NCI-H345 (cell line): ENCODE data around the gene RALGPS2.

Experiments used
- DNase-seq: peaks from one replicate; lab custom pipeline; 2025; lab: John Stamatoyannopoulos, UW

RALGPS2 gene

DNA sequence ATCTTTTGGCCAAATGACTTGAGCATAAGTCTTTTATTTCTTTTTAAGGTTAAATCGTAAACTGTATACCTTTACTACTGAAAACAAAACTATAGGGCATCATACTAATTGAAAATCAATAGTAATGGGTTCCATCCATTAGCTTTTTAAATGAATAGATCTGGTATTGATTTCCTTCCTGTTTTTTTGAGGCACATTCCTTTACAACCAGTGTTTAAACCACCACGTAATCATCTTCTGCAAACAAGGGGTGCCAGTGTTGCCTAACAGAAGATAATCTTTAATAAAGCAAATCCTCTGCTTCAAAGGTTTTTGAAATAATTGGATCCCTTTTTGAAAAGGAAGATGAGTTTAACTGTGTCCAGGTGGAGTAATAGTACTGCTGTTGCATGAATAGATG, 194.5 kb downstream of the RALGPS2 start:
- DNase-seq = no peak

DNA sequence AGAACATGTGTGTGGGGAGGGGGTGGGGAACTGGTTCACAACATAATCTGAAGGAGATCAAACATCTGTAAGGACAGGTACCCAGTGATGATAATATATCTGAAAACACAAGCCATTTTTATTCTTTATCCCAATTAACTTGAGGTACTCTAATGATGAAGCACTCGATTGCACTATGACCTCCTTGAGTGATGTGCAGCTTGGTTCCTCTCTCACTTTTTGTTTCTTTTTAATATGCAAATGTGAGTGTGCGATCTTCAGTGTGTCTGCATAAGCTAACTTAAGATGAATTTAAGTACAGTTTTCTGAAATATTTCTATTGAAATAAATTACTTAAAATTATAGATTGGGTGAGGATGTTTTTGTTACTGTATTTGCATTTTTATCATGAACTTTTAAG, 196.5 kb downstream of the RALGPS2 start:
- no peak for DNase-seq

DNA sequence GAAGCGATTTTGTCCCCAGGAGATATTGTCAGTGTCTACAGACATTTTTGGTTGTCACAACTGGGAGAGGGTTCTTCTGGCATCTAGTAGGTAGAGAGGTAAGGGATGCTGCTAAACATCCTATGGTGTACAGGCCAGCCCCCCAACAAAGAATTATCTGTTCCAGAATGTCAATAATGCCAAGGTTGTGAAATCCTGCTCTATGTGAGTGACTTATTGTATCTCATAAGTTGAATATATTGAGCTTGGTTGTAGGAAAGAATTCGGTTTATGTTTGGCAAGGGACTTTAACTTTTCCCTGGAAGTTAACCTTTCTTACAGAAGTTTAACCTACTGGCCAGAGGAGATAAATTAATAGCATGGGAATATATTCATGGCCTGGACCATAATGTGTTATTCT, 198.5 kb downstream of the RALGPS2 start:
- DNase-seq = no peak

DNA sequence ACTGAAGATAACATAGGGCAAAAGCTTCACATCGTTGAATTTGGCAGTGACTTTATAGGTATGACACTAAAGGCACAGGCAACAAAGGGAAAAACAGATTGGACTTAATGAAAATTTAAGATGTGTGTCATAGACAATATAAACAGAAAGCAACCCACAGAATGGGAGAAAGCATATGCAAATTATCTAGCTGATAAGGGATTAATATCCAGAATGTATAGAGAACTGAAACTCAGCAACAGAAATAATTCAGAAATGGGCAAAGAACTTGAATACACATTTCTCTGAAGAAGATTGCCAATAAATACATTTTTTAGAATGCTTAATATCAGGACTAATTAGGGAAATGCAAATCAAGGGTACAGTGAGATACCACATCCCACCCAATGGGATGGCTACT, 201.0 kb downstream of the RALGPS2 start:
- DNase-seq = no peak

DNA sequence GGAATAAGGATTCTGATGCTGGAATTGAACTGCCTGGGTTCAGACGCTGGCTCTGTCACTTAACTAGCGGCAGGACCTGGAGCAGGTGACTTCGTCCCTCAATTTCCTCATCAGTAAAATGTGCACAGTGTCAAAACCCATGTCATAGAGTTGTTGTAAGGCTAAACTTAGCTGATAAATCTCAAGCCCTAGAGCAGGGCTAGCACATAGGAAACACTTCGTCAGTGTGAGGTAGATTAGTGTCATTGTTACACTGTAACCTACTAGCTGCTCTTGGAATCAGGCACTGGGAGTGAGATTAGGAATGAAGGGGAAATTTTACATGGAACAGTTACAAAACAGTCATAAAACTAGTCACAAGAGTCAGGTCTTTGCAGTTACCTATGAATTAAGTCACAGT, 202.0 kb downstream of the RALGPS2 start:
- DNase-seq = no peak

DNA sequence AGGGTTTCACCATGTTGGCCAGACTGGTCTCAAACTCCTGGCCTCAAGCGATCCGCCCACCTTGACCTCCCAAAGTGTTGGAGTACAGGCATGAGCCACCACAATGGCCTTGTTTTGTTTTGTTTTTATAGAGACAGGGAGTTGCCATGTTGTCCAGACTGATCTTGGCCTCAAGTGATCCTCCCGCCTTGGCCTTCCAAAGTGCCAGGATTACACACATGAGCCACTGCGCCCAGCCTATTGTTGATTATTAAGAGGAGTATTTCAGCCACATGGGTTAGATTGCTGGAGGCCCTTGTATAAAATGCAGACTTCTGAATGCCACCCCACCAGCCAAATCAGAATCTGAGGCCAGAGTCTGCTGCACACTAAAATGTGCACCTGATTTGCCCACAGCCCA, 203.0 kb downstream of the RALGPS2 start:
- no peak for DNase-seq

DNA sequence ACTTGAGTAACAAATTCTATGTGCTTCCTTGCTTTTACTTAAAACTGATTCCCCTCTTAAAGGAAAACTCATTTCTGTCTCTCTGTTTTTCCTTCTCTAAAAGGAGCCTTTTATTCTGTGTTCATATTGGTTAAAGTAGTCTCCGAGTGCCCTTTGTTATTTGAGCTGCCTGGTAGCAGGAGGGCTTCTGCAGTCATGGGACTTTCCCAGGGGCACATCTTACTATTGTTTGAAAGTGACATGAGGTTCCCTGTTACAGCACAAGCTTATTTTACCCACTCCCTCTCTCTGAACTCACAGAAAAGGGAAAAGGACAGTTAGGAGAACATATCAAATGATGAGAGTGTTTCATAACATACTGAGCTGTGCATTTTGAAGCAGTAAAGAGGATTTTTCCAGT, 203.9 kb downstream of the RALGPS2 start:
- no peak for DNase-seq

DNA sequence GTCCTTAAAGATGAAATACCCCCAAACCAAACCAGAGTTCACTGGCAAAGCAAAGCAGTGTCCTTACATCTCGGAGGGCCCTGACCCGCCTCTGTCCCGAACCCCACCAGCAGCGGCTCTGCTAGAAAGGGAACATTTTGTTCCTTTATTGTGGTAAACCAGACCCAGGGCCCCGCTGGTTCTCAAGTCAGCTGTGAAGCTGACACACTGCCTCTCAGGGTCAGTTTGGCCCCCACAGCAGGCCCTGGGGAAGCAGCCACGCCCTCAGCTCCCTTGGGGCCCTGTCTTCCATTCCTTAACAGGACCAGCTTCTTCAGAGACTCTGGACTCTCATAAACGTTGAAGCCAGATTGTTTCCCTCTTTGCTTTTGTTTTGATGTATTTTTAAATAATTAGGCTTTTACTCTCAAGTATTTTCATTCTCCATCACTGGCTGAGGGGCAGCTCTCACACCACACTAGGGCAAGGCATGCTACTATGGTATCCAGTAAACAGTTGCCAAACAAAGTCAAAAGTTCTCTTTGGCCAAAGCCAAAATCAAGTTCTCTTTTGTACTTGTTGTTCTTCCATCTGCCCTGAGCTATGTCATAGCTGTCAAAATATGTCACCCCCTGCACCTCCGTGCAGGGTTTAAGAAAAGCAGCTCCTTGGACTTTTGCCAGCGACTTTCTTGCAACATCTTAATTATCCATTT, 207.0 kb downstream of the RALGPS2 start:
- no peak for DNase-seq

DNA sequence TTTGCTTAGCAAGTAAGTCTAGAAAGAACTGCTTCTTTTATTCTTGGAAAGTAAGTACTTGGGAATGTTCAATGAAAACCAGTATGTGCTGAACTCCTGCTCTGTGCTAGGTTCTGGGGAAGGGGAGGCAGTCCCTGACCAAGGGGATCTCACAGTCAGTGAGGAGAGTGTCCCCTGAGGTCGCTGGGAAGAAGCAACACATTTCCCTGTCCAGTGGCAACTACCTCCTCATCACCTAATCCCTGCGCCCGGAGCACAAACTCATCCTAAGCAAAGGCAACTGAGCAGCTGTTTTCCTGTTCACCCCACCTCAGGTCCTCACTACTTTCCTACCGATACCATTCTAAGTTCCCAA, 207.5 kb downstream of the RALGPS2 start:
- DNase-seq = no peak

DNA sequence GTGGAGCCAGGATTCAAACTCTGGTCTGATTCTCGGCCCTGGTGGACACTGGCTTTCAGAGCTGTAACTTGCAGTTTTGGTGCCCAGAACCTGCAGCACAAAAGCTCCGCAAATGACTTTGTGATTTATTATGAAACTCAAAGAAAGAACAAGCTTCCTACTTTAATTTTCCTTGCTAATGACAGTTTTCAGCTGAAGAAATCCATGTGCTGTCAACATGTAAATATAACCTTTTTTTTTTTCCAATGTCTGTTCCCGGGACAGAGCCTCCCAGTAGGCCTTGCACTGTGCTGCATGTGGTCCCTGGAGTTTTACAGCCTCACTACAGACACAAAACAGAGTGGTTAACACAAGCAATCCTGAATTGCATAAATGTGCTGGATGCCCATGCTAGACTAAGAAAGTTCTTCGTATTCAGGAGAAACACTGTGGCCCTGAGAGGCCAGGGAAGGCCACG, 208.1 kb downstream of the RALGPS2 start:
- DNase-seq = no peak

DNA sequence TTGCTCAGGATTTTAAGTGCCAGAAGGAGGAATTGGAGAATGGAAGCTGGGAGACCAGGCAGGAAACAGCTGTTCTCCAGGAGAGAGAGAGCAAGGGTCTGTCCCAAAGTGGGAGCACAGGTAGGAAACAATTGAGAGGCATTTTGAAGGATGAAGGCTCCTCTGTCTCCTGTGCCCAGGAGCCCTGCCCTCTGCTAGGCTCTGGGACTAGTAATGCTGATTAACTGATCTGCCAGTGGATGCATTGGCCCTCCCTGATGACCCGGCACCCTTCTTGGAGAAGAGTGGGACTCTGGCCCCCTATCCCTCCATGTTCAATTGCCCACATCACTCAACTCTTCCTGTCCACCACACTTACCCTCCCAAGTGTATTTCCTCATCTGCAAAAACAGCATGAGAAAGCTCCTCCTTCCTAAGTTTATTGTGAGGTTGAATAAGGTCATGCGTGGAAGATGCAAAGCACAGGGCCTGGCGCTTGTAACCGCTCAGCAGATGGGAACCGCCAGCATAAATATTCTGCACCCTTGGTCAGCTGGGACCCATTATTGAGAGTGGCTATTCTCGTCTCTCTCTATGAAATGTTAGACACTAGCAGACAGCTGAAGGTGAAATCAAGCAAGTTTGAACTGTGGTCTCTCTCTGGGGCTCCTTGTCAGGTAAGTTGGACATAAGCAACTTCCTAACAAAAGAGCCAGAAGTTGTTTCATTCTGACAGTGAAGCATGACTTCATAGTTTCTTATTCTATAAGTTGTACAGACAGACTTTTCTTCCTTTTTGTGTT, 208.9 kb downstream of the RALGPS2 start:
- DNase-seq = no peak

DNA sequence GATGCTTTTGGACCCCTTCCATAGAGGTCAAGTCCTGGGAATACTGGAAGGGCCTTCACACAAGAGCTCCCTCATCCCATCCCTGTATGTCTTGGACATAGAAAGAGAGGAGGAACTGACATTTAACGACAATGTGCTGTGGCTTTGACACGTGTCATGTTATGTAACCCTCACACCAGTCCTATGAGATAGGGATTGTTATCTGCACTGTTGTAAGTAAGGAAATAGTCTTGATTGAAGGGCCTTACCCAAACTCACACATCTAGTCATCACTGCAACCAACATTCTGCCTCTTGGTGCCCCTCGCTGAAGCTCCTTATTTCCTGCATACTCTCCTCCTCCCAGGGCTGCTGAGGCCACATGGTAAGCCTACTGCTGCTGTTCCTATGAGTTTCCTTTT, 209.5 kb downstream of the RALGPS2 start:
- no peak for DNase-seq

DNA sequence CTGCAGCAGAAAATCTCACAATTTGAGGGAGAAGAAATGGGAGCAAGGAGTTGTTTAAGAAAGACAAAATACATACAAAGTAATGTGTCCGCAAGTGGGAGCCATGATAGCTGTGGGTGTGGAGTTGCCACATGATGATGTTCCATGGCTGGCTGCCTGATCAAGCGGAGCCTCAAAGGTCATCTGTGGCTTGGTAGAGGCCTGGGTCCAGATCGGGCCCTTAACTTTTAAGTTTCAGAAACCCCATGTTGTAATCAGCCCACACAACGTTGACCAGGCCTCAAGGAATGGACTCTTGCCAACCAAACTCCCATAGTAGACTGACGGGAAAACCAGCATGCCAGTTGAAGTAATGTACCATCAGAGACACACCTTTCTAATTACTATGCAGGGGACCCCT, 210.6 kb downstream of the RALGPS2 start:
- DNase-seq = no peak

DNA sequence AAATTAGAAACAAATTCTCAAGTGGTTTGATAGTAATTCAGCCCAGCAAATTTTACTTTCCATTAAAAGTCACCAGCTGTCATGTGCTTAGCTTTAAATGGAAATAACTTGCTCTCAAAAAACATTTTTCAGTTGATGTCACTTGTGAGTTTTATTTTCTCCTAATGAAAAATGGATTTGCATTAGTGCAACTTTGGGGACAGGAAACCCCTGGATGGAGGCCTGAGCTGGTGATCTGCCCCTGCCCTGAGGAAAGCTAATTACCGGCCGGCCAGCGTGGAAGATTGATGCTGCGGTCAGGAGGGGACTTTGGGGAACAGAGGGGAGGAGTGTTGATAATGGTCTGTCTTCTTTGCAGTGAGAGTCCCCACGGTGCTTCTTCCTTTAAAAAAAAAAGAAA, 212.7 kb downstream of the RALGPS2 start:
- no peak for DNase-seq

DNA sequence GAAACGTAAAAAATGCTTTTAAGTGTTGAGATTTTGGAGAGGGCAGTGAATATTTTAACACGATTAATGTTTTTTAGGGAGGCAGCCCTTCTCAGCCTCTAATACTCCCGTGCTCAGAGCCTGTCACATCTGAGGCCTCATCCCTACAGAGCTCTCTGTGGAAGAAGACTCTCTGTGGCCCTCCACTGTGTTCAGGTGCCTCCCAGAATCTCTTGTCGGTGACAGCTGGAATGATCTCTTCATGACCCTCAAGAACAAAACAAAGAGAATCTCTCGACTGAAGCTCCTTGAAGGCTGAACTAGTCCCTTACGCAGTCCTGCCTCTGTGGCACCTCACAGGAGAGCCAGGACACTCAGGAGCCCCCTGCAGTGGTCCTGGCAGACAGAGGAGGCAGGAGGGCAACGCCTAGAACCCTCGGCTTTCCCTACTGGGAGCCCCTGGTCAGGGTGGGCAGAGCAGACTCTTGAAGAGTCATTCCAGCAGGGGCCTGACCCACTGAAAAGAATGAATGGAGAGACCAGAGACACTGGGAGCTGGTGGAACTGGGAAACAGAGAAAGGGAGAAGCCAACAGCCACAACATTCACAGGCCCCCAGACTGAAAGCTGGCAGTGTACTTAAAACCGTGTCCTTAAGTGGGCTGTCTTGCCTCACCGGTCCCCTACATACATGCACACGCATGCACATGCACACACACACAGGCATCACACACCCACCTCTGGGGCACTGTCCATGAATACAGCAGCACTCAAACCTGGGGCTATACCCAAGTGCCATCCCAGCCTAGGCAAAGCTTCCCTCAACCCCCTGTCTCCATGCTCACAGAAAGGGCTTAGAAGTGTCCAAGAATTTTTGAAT, 213.3 kb downstream of the RALGPS2 start:
- no peak for DNase-seq

DNA sequence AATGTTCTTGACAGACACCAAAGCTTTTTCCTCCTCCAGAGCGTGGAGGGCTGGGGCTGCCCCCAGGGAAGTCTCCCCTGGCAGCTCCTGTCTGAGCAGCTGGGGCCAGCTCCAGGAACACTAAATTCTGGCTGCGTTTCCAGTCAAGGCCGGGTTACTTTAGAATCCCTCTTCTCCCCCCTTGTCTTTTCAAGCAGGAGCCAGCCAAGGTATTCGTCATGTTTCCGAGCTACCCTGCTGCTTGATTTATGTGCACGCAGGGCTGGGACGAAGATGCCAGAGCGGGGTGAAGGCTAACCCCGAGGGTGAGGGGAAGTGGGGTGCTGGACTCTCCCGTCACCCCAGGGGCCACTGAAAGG, 213.9 kb downstream of the RALGPS2 start:
- DNase-seq = no peak

DNA sequence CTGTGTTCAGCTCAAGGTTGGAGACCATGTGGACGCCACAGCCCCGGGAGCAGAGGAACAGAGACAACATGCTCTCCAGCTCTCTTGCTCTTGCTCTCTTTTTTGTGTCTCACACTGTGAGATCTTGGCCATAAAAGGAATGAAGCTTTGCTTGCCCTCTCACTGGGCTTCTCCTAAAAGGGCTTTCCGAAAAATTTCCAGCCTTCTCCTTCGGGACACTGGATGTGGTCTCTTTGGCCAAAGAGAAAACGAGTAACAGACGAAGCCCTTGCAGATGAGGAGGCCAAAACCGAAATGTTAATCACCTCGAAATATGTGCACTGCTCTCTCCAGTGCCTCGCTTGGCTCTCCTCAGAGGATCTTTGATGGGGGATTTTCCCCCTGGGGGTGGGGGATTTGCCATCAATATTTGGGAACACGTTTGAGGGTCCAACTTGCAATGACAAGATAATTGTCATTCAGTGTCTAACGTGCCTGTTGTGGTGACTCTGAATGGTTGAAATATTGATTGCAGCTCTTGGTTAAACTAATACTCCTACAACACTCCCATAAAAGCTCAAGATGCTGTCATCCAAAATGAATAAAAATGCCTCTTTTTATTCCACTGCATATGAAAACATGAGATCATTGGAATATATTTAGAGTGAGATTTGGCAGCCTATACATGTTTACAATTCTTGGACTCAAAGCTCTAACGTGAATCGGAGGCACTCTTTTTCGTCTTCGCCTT, 214.5 kb downstream of the RALGPS2 start:
- DNase-seq = no peak

DNA sequence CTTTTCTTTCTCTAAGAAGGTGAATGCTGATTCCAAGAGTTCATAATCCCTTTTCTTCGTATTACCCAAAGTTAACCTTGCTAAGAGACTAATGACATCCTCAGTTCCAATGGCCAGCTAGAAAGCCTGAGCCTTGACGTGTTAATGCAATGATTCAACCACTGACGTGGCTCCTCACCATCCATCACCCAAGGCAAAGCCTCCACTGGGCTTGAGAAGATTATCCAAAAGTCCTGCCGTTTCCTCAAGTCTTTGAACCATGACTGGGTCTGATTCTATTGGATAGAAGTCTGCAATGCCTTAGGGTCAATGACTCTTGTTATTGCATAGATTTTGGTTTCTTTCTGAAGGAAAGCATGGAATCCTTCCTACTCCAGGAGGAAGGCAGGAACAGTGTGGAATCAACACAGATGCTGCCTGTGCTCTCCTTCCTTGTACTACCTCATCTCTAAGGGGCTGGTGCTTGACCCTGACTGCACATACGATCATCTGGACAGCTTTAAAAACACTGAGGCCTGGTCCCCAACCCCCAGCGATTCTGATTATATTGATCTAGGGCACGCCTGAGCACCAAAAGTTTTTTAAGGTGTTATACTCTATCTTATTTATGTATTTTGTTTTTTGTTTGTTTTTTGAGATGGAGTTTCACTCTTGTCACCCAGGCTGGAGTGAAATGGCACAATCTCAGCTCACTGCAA, 215.2 kb downstream of the RALGPS2 start:
- DNase-seq = no peak

DNA sequence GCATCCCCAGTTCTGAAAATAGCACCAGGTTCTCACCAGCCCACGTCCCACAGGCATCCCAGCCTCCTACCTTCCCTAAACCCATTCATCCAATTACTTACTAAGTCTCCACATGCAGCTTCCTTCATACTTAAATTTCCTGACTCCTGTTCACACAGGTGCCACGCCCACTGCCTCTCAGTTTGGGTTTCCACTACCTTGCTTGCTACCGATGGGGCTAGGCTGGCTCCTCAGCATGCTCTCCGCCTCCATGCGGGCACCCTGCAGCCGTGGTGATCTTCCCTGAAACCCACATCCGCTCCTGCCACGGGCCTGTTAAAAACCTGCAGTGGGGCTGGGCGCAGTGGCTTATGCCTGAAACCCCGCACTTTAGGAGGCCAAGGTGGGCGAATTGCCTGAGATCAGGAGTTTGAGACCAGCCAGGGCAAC, 216.2 kb downstream of the RALGPS2 start:
- DNase-seq = no peak

DNA sequence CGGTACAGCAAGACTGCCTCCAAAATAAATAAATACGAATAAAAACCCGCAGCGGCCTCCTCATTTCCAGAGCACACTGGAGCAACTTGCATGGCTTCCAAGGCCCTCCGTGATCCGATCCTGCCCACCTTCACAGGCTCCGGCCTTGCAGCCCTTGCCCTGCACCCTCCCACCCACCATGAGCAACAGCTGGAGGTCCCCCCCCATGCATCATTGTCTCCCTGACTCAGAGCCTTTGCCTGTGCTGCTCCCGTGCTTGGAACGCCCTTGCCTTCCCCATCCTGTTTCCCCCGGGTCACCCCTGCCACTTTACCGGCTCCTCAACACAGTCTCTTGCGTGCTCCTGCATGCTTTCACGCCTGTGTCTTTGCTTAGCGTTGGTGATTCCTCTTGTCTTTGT, 216.8 kb downstream of the RALGPS2 start:
- no peak for DNase-seq
